HG02763 (cell line): Measurements from ENCODE around the gene TMEM135.

Experiments used
- ATAC-seq: cut with Tn5 transposase; IDR thresholded peaks from one replicate; pipeline ENCODE4 v1.9.1; 2021; ENCODE audit warnings: mild to moderate bottlenecking, moderate library complexity; ENCODE audit not compliant: unreplicated experiment

TMEM135 gene

DNA sequence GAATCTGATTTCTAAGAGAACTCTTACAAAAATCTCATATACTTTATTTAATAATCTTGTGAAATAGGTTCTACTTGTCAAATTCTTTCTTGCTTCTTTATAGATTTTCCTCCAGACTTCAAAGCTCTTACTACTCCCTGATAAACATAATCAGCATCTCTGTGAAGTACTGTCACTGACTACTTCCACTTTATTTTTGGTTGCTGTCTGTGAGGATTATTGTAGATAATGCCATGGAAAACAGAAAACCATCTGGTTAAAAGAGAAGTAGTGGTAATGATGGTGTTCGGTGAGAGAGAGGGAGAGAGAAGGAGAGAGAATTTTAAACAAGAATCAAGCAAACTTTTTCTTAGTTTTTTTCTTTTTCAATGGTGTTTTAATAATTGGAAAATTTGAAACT lies 152.3 kb downstream of the TMEM135 start:
- ATAC-seq: no peak

GRCh38 chr11:87193756-87194470 lies 156.2 kb downstream of the TMEM135 start:
- ATAC-seq: no peak

DNA sequence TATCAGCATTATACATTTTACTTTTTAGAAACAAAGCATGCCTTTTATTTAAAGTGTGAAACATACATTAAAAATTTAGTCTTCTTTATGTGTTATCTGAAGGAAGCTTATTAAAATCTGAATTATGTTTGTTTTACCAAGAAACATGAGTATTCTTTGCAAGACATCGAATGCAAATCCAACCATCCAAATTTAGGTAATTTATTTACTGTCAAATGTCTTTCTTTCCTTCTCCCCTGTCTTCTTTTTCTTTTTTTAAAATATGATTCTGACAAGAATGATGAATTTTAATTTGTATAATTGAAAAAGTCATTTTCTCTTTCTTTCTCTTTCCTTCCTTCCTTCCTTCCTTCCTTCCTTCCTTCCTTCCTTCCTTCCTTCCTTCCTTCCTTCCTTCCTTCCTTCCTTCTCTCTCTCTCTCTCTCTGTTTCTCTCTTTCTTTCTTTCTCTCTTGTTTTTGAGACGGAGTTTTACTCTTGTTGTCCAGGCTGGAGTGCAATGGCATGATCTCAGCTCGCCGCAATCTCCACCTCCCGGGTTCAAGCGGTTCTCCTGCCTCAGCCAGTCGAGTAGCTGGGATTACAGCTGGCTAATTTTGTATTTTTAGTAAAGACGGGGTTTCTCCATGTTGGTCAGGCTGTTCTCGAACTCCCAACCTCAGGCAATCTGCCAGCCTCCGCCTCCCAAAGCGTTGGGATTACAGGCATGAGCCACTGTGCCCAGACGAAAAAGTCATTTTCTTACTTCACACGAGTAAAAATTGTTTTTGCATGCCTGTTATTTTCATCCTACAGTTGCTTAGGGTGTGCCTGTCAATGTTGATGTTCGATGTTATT lies 157.5 kb downstream of the TMEM135 start:
- ATAC-seq: no peak

DNA sequence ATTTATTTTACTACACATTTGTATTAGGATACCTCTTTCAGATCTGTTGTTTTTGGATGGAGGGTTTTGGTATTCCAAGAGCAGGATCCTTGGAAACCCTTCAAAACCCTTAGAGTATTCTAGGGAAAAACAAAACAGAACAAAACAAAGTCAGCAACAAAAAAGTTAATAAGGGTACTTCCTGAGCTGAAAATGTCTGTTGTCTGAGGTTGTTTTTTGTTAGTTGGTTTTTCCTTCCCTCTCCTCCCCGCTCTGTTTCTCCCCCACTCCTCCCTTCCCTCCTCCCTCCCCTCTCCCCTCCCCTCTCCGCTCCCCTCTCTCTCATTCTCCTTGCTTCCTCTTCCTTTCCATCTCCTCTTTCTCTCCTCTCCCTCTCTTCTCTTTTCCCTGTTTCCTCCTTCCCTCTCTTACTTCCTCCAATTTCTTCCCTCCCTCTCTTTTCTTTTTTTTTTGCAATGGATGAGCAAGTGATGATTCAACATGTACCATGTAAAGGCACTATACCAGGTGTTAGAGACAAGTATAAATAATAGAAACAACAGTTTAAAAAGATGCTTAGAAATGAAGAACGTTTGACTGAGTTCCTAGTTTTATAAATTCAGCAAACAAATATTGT lies 160.6 kb downstream of the TMEM135 start:
- no peak for ATAC-seq

- ATAC-seq: no peak
Measured at GRCh38 chr11:87201376-87201775, 163.6 kb downstream of the TMEM135 start.

- no peak for ATAC-seq
Measured at GRCh38 chr11:87203907-87204602, 166.3 kb downstream of the TMEM135 start.

- ATAC-seq: no peak
Measured at GRCh38 chr11:87212891-87213290, 175.2 kb downstream of the TMEM135 start.

GRCh38 chr11:87213444-87213843 lies 175.7 kb downstream of the TMEM135 start:
- peak; percentile 83 for ATAC-seq

GRCh38 chr11:87215236-87215635 lies 177.5 kb downstream of the TMEM135 start:
- no peak for ATAC-seq

DNA sequence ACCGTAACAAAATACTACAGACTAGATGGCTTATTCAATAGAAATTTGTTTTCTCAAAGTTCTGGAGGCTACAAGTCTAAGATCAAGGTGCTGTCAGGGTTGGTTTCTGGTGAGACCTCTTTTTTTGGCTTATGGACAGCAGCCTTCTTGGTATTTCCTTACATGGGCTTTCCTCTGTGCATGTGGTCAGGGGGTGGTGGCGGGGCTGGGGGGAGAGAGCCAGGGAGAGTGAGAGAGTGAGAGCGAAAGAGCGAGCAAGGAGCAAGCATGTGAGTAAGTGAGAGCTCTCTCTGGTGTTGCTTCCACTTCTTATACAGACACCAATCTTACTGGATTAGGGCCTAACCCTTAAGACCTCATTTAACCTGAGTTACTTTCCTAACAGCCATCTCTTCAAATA lies 181.5 kb downstream of the TMEM135 start:
- no peak for ATAC-seq

GRCh38 chr11:87223816-87224215 lies 186.1 kb downstream of the TMEM135 start:
- ATAC-seq: no peak

- ATAC-seq: no peak
Measured at GRCh38 chr11:87224486-87224885, 186.8 kb downstream of the TMEM135 start.

DNA sequence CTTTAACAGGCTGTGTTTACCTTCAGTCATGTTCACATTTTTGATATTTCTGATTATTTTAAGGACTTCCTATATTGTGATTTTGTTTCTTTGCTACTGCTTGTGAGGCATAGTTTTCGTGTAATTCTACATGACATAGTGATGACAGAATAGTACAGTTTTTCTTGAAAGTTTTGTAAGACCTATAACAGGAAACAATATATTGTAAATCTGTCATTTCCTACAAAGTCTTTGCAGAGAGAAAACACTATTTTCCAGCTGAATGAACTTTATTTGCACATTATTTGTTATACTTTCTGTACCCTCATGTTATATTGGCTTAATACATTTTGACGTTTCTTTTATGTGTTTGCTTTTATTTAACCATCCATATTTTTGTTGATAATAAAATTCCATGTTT lies 191.1 kb downstream of the TMEM135 start:
- no peak for ATAC-seq

DNA sequence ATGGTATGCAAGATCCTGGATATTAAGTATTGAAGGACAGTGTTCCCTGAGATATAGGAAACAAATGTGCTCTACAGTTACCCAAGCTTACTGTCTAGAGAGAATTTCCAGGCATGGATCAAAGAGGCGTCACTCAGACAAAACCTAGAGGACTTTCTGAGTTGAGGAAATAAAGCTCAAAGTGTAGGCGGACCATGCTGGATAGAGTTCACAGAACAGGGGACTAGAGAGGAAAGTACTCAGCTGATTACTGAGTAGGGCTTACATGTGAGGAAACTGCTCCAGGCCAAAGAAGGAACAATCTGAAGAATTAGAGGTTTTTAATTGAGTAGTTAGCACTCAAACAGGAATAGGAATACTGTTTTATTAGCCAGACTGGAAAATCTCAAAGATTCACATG lies 193.3 kb downstream of the TMEM135 start:
- no peak for ATAC-seq

- no peak for ATAC-seq
Measured at GRCh38 chr11:87232320-87232719, 194.6 kb downstream of the TMEM135 start.

DNA sequence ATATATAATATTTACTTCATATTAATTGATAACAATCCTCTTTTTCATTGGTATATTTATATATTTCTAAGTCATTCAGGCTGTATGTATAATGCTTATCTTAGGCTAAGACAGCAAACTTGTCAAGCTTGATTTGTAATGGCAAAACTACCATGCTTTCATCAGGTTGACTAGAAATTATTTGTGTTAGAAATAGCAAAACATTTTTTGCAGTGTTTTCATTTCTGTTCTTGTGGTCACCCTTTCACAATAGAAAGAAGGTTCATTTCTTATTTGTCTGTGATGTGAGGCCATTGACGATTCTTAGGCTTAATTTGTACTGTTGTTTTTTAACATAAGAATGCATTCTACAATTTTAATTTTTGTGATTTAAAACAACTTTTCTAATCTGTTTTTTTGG lies 197.6 kb downstream of the TMEM135 start:
- no peak for ATAC-seq

DNA sequence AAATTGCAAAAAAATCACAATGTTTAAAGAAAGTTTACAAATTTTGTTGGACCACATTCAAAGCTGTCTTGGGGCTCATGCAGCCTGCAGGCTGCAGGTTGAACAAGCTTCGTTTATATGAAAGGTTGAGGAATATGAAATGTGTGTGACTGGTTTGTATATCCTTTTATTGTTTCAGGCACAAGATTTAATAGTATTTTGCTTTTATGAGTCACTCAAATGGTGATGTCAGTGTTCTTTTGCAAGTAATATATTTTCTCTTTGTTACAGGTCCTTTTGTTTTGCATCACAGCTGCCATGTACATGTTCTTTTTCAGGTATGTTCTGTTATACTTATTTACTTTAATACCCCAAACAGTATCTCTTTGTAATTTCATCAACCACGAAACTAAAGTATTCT lies 198.6 kb downstream of the TMEM135 start:
- no peak for ATAC-seq

- no peak for ATAC-seq
Measured at GRCh38 chr11:87239001-87239400, 201.3 kb downstream of the TMEM135 start.

GRCh38 chr11:87239531-87239930 lies 201.8 kb downstream of the TMEM135 start:
- ATAC-seq: no peak

DNA sequence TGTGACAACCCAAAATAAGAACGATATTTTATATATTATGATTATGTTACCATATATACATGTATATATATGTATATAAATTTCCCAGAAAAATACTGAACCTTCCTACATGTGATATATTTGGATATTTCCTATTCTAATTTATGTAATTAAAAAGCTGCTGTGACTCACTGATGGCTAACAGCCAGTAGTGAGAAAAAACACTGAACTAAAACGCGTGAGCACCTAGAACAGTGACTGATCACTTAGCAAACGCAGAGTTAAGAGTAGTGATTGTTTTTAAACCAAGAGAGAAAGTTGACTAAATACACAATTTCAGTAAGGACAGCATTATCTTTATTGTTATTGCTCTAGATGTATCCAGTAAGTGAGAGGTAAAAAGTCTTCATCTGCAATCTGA lies 213.8 kb downstream of the TMEM135 start:
- no peak for ATAC-seq

DNA sequence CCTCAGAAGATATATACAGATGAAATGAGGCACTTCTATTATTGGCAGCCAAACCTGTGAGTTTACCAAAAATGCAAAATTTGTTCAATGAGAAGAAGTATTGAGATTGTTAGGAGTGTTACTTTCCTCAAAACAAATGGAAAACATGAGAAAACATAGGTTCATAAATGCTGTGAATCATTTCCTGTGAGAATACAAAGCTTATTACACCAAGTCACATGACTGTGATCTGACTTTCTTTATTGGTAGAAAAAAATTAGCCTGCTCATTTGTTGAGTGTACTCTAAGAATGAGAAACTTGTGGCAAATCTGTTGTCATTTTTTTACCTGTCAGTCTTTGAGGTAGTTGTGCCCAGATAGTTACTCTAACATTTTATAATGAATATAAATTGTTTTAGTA lies 215.1 kb downstream of the TMEM135 start:
- ATAC-seq: no peak
